GM15510 (cell line): ENCODE measurements around the gene CCNL2.

Experiments used
- POLR2A ChIP-seq: IDR thresholded peaks from 3 replicates; pipeline ENCODE4 v1.6.1; 2011; ENCODE audit warnings: borderline replicate concordance; ENCODE audit not compliant: insufficient read length; ENCODE audit errors: extremely low read depth

Gene CCNL2

GRCh38 chr1:1348420-1349255 is 50.5 kb downstream of the CCNL2 start:
- no peak for TF ChIP-seq POLR2A

- TF ChIP-seq POLR2A, result no peak
These were observed 51.3 kb downstream of the CCNL2 start for GRCh38 chr1:1347663-1348419.

DNA sequence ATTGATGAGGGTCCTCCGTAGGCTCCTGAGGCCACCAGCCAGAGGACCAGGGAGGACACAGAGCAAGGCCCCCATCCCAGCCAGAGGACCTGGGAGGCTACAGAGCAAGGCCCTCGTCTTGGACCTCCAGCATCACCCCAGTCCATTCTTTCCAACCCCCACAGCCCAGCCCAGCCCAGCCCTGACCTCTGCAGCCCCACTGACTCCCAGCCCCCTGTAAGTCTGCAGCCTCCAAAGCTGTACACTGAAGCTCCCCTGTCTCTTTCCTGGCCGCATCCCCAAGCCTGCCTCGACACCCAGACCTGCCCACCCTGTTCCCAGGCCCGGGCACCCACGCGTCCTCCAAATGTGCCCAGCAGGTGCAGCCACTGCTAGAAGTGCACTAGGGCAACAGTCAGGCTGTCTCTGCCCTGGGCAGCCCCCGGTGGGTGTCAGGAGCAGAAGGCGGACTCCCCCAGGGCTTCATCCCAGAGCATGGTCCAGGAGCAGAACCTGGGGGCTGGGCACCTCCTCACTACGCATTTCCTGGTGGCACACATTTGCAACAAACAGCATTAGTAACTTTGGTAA is 52.0 kb downstream of the CCNL2 start:
- no peak for TF ChIP-seq POLR2A

- TF ChIP-seq POLR2A, result no peak
These were observed 52.6 kb downstream of the CCNL2 start for GRCh38 chr1:1346501-1346890.

DNA sequence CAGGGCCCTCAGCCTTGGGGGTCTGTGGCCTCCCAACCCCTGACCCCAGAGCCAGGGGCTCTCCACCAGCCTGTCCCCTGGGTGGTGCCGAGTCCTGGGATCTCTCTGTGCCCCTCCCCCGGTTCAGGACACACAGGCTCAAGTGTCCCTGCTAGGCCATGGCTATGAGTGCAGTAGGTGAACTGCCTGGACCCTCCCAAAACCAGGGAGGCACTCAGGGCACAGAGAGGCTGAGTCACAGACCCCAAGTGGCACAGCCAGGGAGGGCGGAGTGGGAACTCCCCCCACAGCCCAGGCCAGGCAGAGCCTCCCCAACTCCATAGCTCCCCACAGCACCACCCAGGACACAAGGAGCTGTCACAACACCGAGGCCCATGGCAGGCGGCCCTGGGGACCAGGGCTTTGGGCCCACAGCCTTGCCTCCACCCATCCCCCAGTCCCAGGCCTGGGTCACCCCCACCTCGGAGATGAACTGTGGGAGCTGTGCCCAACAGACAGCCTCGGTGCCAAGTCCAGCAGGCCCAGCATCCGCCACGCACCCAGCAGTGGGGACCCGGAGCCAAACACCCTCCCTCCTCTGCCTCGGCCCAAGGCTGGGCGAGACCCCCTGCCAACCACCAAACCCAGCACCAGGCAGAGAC is 53.2 kb downstream of the CCNL2 start:
- no peak for TF ChIP-seq POLR2A

DNA sequence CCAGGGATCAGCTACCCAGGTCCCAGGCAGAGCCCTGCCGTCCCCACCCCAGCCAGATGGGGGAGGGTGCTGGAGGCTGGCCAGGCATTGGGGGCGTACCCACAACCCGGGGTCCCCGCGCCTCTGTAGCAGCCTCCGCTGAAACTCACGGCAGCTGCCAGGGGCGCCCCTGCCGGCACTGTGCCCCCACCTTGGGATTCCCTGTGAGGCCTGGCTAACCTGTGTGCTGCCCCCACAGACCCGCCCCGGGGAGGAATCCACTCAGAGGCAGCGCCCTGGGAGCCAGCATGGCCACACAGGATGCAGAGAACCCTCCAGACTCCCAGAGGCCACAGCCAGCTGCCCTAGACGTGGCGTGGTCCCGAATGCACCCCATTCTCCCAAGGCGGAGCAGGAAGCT is 53.8 kb downstream of the CCNL2 start:
- no peak for TF ChIP-seq POLR2A

DNA sequence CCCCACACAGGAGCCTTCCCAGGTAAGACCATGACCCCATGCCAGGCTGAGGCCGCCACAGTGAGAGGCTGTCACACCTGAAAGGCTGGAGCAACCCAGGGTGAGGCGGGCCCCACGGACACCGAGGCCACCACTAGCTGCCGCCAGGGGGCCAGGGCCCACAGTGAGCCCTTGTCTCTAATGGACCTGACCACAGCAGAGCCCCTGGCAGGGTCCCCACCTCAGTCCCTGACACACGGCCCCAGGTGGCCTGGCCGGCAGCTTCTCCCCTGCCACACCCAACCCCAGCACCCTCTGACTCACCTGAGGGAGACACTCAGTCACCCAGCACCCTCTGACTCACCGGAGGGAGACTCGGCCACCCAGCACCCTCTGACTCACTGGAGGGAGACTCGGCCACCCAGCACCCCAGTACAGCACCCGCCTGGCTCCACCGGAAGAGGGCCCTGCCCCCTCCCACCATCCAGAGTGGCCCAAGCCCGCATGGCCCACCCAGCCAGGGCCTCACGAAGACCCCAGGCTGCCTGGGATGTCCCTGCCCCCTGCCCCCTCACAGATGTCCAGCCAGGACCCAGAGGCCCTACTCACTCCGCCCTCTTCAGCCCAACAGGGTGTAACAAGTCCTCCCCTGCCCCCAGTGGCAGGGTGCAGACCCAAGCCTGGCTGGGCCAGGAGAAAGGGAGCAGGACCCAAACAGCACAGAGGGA is 54.3 kb downstream of the CCNL2 start:
- TF ChIP-seq POLR2A, result no peak

- no peak for TF ChIP-seq POLR2A
These were observed 55.2 kb downstream of the CCNL2 start for GRCh38 chr1:1343811-1344421.

- no peak for TF ChIP-seq POLR2A
These were observed 56.5 kb downstream of the CCNL2 start for GRCh38 chr1:1342584-1343115.

DNA sequence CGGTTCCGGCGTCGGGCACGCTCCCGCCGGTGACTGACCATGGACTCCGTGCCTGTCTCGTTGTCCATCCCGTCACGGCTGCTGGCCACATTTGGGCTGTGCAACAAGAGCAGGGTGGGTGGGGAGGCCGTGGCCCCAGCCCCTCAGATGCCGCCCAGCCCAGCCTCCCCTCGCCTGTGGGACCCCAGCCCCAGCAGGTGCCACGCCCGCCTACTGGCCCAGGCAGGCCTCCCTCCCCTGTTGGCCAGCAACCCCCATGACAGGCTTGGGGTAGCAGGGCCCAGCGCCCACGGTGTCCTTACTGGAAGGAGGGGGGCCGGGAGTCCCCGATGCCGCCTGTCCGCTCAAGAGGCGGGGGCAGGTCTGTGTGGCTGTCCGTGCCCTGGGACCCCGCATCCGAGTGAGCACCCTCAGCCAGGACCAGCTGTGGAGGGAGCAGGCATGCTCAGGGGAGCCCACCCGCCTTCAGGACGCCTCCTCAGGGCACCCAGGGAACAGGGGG is 57.0 kb downstream of the CCNL2 start:
- no peak for TF ChIP-seq POLR2A

- TF ChIP-seq POLR2A, result no peak
These were observed 57.5 kb downstream of the CCNL2 start for GRCh38 chr1:1341549-1342021.

DNA sequence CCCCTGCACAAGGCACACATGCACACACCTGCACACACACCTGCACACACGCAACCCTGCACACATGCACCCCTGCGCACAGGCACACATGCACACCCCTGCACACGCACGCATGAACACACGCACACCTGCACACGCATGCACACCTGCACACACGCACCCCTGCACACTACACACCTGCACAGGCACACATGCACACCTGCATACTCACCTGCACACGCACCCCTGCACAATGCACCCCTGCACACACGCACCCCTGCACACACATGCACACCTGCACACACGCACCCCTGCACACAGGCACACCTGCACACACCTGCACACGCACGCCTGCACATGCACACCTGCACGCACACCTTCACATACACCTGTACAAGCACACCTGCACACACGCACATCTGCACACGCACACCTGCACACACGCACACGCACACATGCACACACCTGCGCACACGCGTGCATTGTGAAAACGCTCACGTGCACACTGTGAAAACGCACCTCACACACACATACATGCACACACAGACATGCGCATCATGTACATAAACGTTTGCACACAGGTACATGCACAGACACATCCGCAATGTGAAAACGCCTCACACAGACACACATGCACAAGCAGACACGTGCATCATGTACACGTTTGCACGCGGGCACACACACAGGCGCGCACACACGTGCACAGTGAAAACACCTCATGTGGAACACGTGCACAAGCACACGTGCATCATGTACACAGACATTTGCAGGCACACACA is 58.2 kb downstream of the CCNL2 start:
- no peak for TF ChIP-seq POLR2A

- no peak for TF ChIP-seq POLR2A
These were observed 59.0 kb downstream of the CCNL2 start for GRCh38 chr1:1340185-1340584.
